Keratinocyte (primary cell): ENCODE results near the gene KLHL36.

Experiments used
- CTCF ChIP-seq, 3 experiments: IDR thresholded peaks in 1 of 3; conservative IDR thresholded peaks in 1 of 3; optimal IDR thresholded peaks in 1 of 3; 2 replicates in 2 of 3; 3 replicates in 1 of 3; pipeline versions ENCODE3 to v1.5.1; 2011; ENCODE audit warnings: low read length in 3 of 3, mild to moderate bottlenecking in 3 of 3, moderate library complexity in 2 of 3, control low read depth in 1 of 3, inconsistent platforms in 1 of 3; ENCODE audit not compliant: insufficient read depth in 2 of 3; ENCODE audit errors: extremely low read depth in 1 of 3
- EZH2 ChIP-seq: IDR thresholded peaks from one replicate; pipeline ENCODE4 v1.6.1; 2012; ENCODE audit warnings: inconsistent platforms, mild to moderate bottlenecking, low read length, moderate library complexity

GRCh38 chr16:84662471-84662870, 14.2 kb downstream of the KLHL36 start:
- TF ChIP-seq CTCF (optimal IDR thresholded peaks at IDR 0.05 in 1 of 3, IDR thresholded peaks at IDR 0.05 in 1 of 3, conservative IDR thresholded peaks at IDR 0.05 in 1 of 3; ENCODE audit: extremely low read depth in 1 of 3, insufficient read depth in 2 of 3, low read length in 3 of 3), result no peak
- no peak for TF ChIP-seq EZH2
